SK-N-MC (cell line): ENCODE data around the gene UBE2K.
A peak's percentile ranks its signal among the peaks of the same experiment; 100 is the strongest.
"Not testable (repeated sequence)": the region's sequence is repeated elsewhere in the genome, so short reads cannot be mapped to it uniquely, and the experiment has no call there.

ENCODE experiments used
- DNase-seq: peaks from one replicate; pipeline ENCODE4 v3.0.0-alpha.2; 2011; ENCODE audit warnings: low read depth, low spot score
- H3K27ac ChIP-seq: fragments of 200-600 bp; sonication (generic); 2 replicates; pipeline ENCODE4 v1.5.1; 2016; ENCODE audit warnings: mixed run types
- H3K36me3 ChIP-seq: fragments of 200-600 bp; sonication (generic); 2 replicates; pipeline ENCODE4 v1.6.1; 2017; ENCODE audit warnings: antibody characterized with exemption, low read length, mixed read lengths; ENCODE audit not compliant: insufficient read depth
- H3K4me3 ChIP-seq: fragments of 200-600 bp; sonication (generic); 2 replicates; pipeline ENCODE4 v1.5.1; 2016
- H3K9ac ChIP-seq: fragments of 200-600 bp; sonication (generic); 2 replicates; pipeline ENCODE4 v1.8.0; 2017; ENCODE audit warnings: mixed run types, mixed read lengths; ENCODE audit not compliant: insufficient read length
- H3K9me3 ChIP-seq: fragments of 200-600 bp; sonication (generic); 2 replicates; pipeline ENCODE4 v1.6.1; 2017; ENCODE audit warnings: low read depth, mild to moderate bottlenecking, antibody characterized with exemption, low read length, moderate library complexity, mixed read lengths
- EZH2 ChIP-seq: fragments of 200-600 bp; sonication (generic); IDR thresholded peaks from one replicate; pipeline ENCODE4 v1.6.1; 2017; ENCODE audit warnings: antibody characterized with exemption
- FOXP2 ChIP-seq: optimal IDR thresholded peaks from 2 replicates; pipeline ENCODE3; 2011; ENCODE audit warnings: mild to moderate bottlenecking, moderate library complexity; ENCODE audit not compliant: insufficient read depth; ENCODE audit errors: extremely low read length, control extremely low read depth
- POLR2AphosphoS5 ChIP-seq: IDR thresholded peaks from 2 replicates; pipeline ENCODE4 v1.6.1; 2012; ENCODE audit warnings: mild to moderate bottlenecking, low read depth, low read length, borderline replicate concordance

The UBE2K gene

DNA sequence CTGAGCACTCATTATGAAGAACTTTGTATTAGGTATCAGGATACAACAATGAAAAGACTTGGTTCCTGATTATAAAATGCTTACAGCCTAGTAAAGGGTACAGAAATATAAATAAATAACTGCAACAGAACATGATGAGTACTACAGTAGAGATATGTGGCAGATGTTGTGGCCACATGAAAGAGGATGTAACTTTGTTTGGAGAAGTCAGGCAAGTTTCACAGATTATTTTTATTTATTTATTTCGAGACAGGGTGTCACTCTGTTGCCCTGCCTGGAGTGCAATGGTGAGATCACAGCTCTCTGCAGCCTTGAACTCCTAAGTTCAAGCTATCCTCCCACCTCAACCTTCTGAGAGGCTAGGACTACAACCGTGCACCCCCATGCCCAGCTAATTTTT lies 15.8 kb upstream of the UBE2K start:
- H3K9ac ChIP-seq = no peak overlapping the region
- DNase-seq = no peak
- H3K4me3 ChIP-seq = no peak overlapping the region
- no peak overlapping the region for H3K27ac ChIP-seq
- H3K9me3 ChIP-seq = no peaks in the 10 kb centered on the region
- no peaks in the 10 kb centered on the region for H3K36me3 ChIP-seq
- no peak for TF ChIP-seq POLR2AphosphoS5
- TF ChIP-seq FOXP2 = no peak
- TF ChIP-seq EZH2 = no peak

DNA sequence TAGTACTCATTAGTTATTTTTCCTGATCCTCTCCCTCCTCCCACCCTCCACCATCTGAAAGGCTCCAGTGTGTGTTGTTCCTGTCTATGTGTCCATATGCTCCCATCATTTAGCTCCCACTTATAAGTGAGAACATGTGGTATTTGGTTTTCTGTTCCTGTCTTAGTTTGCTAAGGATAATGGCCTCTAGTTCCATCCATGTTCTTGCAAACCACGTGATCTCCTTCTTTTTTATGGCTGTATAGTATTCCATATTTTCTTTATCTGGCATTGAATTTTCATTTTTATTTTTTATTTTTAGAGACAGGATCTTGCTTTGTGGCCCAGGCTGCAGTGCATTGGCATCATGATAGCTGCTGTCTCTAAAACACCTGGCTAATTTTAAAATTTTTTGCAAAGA lies 11.9 kb upstream of the UBE2K start:
- TF ChIP-seq POLR2AphosphoS5 = no peak
- no peak for TF ChIP-seq EZH2
- TF ChIP-seq FOXP2 = no peak

DNA sequence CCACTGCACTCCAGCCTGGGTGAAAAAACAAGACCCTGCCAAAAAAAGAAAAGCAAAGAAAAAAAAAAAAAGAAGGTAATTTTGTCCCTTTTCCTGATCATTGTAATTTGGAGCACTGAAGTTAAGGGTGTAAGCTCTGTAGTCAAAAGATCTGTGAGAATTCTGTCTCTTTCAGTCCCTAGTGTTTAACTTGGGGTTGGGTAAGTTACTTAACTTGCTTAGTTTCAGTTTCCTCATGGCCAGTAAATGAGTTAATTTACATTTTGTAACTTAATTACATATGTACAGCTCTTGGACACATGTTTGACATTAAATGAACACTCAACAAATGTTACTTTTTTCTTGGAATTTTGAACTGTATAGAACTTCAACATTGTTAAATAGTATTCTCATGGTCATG lies 10.9 kb upstream of the UBE2K start:
- no peak for DNase-seq
- Histone ChIP-seq H3K36me3 (no peaks in the 10 kb centered on the region), H3K4me3 (no peak overlapping the region), H3K9me3 (no peaks in the 10 kb centered on the region), H3K9ac (no peak overlapping the region), H3K27ac (no peak overlapping the region)
- no peak for TF ChIP-seq POLR2AphosphoS5
- TF ChIP-seq FOXP2 = no peak
- TF ChIP-seq EZH2 = no peak

More for the DNA sequence above, 11.9 kb upstream of the UBE2K start:
- no peak overlapping the region for H3K27ac ChIP-seq
- DNase-seq = no peak
- no peak overlapping the region for H3K9ac ChIP-seq
- no peaks in the 10 kb centered on the region for H3K9me3 ChIP-seq
- no peaks in the 10 kb centered on the region for H3K36me3 ChIP-seq
- H3K4me3 ChIP-seq = no peak overlapping the region

GRCh38 chr4:39689970-39690369 lies 8.0 kb upstream of the UBE2K start:
- Histone ChIP-seq H3K9ac (no peak overlapping the region), H3K36me3 (no peaks in the 10 kb centered on the region), H3K4me3 (no peak overlapping the region), H3K27ac (no peak overlapping the region), H3K9me3 (no peaks in the 10 kb centered on the region)
- TF ChIP-seq EZH2 (no peak), FOXP2 (no peak), POLR2AphosphoS5 (no peak)
- DNase-seq = no peak

DNA sequence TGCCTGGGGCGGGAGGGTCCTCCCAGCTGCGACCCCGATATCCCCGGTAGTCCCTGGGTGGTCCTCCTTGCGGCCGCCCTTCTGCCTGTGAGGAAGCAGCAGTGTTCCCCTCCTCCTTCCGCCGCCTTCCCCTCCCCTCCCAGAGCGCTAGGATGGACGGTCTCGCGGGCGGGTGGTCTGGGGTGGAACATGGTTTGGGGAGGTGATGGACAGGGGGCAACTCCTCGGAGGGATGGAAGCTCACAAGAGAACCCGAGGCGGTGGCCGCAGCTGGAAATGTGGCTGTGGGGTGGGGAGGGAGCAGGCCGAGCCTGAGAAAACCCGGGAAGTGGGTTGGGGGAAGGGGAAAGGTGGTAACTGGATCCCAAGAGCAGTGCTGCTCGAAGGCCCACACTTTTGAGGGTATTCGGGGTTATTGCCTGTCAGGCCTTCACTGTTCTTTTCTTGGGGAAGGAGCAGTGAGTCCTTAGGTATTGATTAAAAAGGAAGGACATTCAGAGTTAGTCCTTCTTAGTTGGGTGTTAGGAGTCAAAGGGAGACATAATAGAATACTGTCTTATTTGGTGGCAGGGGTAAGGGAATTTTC lies 581 bp downstream of the UBE2K start:
- no peak for DNase-seq
- Histone ChIP-seq H3K36me3 (peaks cover 22% of the 10 kb centered on the region), H3K4me3 (peak overlapping the region; percentile 95), H3K9me3 (no peaks in the 10 kb centered on the region), H3K27ac (peak overlapping the region; percentile 95), H3K9ac (peak overlapping the region; percentile 98)
- TF ChIP-seq POLR2AphosphoS5 = no peak
- TF ChIP-seq EZH2 = no peak
- TF ChIP-seq FOXP2 = no peak

- H3K4me3 ChIP-seq = peak overlapping the region; percentile 95
- H3K9ac ChIP-seq = peak overlapping the region; percentile 98
- no peak for DNase-seq
- no peak for TF ChIP-seq POLR2AphosphoS5
- TF ChIP-seq FOXP2 = no peak
- TF ChIP-seq EZH2 = no peak
- H3K36me3 ChIP-seq = peaks cover 28% of the 10 kb centered on the region
- H3K9me3 ChIP-seq = no peaks in the 10 kb centered on the region
- peak overlapping the region; percentile 29; the same call in 1 of the 2 replicates for H3K27ac ChIP-seq
These were observed 1.9 kb downstream of the UBE2K start for GRCh38 chr4:39699687-39700409.

GRCh38 chr4:39700554-39700953 lies 2.6 kb downstream of the UBE2K start:
- TF ChIP-seq POLR2AphosphoS5 = no peak
- no peak for TF ChIP-seq FOXP2
- TF ChIP-seq EZH2 = no peak
- Histone ChIP-seq H3K9ac (peak overlapping the region; percentile 98), H3K27ac (peak overlapping the region; percentile 29), H3K36me3 (peaks cover 35% of the 10 kb centered on the region), H3K9me3 (no peaks in the 10 kb centered on the region), H3K4me3 (peak overlapping the region; percentile 95)
- no peak for DNase-seq

GRCh38 chr4:39702716-39703115 lies 4.8 kb downstream of the UBE2K start:
- no peak for DNase-seq
- H3K27ac ChIP-seq = no peak overlapping the region

GRCh38 chr4:39704789-39705188 lies 6.9 kb downstream of the UBE2K start:
- not testable (repeated sequence) for H3K9me3 ChIP-seq, H3K27ac ChIP-seq, DNase-seq, H3K4me3 ChIP-seq, H3K9ac ChIP-seq
- peaks cover 42% of the 10 kb centered on the region for H3K36me3 ChIP-seq

More at GRCh38 chr4:39702716-39703115, 4.8 kb downstream of the UBE2K start:
- Histone ChIP-seq H3K4me3 (no peak overlapping the region), H3K9me3 (no peaks in the 10 kb centered on the region), H3K9ac (no peak overlapping the region), H3K36me3 (peaks cover 42% of the 10 kb centered on the region)
- TF ChIP-seq EZH2 (no peak), FOXP2 (no peak), POLR2AphosphoS5 (no peak)
